ENCODE measurements around the gene HCN2.

The HCN2 gene

DNA sequence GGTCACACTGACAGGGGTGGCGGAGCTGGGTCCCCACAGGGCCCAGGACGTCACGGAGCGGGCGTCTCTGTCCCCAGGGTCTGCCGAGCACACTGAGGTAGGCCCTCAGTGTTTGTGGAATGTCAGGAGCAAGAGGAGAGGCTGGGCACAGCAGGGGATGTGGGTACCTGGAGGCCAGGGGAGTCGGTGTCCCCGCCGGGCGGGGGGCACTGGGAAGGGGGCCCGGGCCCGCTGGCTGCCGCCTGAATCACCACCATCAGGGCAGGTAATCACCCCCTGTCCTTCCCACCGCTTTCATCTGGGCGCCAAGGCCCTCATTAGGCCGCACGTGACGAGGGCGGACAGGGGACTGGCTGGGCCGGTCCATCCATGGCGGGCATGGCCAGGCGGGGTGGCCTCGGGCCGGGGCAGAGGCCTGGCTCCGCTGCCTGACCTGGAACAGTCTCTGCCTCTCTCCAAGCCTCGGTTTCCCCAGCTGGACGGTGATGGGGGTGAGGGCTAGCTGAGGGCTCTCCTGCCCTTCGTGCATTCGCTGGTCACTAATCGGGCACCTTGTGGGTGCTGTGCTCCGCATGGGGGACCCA lies 51.0 kb downstream of the HCN2 start:
- Histone ChIP-seq H3K4me3 (ENCODE audit: low read length in 2 of 2) (no peak overlapping the region), H3K9me3 (ENCODE audit: control insufficient read depth in 2 of 2, low read length in 2 of 2) (no peaks in the 10 kb centered on the region), H3K27ac (ENCODE audit: low read depth in 2 of 2, low read length in 2 of 2) (no peak overlapping the region), H3K4me1 (ENCODE audit: control insufficient read depth in 2 of 2, insufficient read depth in 2 of 2, low read length in 2 of 2) (peaks cover 5 to 6% of the 10 kb centered on the region in 2 donors), H3K36me3 (ENCODE audit: control insufficient read depth in 2 of 2, insufficient read depth in 2 of 2, low read length in 2 of 2) (no peaks in the 10 kb centered on the region), H3K9ac (ENCODE audit: low read depth in 1 of 2, low read length in 2 of 2) (no peak overlapping the region), H3K27me3 (ENCODE audit: control insufficient read depth in 2 of 2, insufficient read depth in 2 of 2, low read length in 2 of 2) (no peaks in the 10 kb centered on the region)

DNA sequence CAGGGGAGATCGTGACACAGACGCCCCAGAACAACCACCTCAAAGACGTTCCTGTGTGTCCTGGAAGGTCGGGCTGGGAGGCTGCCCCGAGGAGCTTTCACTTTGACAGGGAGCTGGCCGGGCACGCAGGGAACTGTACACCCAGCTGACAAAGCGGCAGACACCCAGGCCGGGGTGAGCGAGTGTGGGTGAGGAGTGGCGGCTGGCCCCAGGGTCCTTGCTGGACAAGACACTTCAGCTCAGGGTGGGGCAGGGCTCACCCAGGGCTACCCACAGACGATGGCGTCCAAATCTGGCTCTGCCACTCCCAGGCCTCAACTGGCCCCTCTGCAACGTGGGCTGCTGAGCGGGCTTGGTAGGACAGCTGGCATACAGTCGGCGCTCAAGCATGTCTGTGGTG lies 52.0 kb downstream of the HCN2 start:
- H3K36me3 ChIP-seq (ENCODE audit: control insufficient read depth in 2 of 2, insufficient read depth in 2 of 2, low read length in 2 of 2), result peaks cover 3 to 5% of the 10 kb centered on the region in 2 donors
- no peak overlapping the region for H3K27ac ChIP-seq (ENCODE audit: low read depth in 2 of 2, low read length in 2 of 2)
- no peaks in the 10 kb centered on the region for H3K9me3 ChIP-seq (ENCODE audit: control insufficient read depth in 2 of 2, low read length in 2 of 2)
- no peak overlapping the region for H3K4me3 ChIP-seq (ENCODE audit: low read length in 2 of 2)
- peaks cover 5 to 6% of the 10 kb centered on the region in 2 donors for H3K4me1 ChIP-seq (ENCODE audit: control insufficient read depth in 2 of 2, insufficient read depth in 2 of 2, low read length in 2 of 2)
- H3K27me3 ChIP-seq (ENCODE audit: control insufficient read depth in 2 of 2, insufficient read depth in 2 of 2, low read length in 2 of 2), result no peaks in the 10 kb centered on the region
- H3K9ac ChIP-seq (ENCODE audit: low read depth in 1 of 2, low read length in 2 of 2), result no peak overlapping the region

DNA sequence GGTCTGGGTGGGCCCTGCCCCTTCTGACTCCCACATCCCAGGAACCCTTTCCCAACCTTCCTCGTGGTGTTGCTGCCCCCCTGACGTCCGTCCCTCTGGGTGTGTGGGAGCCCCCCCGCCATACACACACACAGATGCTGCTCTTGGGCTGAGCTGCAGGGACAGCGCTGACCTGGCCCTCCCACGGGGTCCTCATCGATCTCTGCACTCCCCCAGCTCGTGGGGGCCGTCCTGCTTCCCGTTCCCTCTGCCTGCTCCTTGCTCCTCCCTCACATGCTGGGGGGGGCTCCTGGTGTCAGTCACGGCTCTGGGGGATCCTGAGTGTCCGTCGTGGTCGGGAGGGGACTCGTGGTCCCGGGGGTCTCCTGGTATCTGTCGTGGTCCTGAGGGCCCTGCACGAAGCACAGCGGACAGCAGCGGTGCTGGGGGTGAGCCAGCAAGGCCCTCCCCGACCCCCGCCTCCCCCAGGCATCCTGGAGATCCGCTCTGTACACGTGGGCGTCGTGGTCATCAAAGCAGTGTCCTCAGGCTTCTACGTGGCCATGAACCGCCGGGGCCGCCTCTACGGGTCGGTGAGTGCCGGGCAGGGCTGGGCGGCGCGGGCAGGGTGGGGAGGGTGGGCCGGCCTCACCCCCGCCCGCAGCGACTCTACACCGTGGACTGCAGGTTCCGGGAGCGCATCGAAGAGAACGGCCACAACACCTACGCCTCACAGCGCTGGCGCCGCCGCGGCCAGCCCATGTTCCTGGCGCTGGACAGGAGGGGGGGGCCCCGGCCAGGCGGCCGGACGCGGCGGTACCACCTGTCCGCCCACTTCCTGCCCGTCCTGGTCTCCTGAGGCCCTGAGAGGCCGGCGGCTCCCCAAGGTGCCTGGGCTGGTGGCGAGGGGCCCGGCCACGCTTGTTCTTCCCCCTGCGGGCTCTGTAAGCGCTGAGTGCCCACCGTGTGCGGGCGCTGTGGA lies 53.4 kb downstream of the HCN2 start:
- no peak overlapping the region for H3K27ac ChIP-seq (ENCODE audit: low read depth in 2 of 2, low read length in 2 of 2)
- peaks cover 5 to 6% of the 10 kb centered on the region in 2 donors for H3K4me1 ChIP-seq (ENCODE audit: control insufficient read depth in 2 of 2, insufficient read depth in 2 of 2, low read length in 2 of 2)
- peaks cover 6 to 9% of the 10 kb centered on the region in 2 donors for H3K36me3 ChIP-seq (ENCODE audit: control insufficient read depth in 2 of 2, insufficient read depth in 2 of 2, low read length in 2 of 2)
- H3K27me3 ChIP-seq (ENCODE audit: control insufficient read depth in 2 of 2, insufficient read depth in 2 of 2, low read length in 2 of 2), result no peaks in the 10 kb centered on the region
- no peak overlapping the region for H3K4me3 ChIP-seq (ENCODE audit: low read length in 2 of 2)
- no peaks in the 10 kb centered on the region for H3K9me3 ChIP-seq (ENCODE audit: control insufficient read depth in 2 of 2, low read length in 2 of 2)
- no peak overlapping the region for H3K9ac ChIP-seq (ENCODE audit: low read depth in 1 of 2, low read length in 2 of 2)

DNA sequence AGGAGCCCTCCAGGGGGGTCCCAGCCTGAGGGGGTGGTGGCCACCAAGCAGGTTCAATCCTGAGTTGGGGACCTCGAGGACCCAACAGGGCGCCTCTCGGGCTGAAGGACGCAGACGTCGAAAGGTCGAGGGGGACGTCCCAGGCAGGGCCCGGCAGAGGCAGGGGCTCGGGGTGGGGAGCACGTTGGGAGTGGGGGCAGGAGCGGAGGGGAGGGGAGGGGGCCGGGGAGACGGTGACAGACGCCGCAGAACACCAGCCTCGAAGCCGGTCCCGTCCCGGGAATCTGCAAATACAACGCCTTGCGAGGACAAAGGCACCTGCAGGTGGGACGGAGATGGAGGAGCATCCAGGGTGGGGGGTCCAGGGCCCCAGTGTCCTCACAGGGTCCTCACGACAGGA lies 54.1 kb downstream of the HCN2 start:
- Histone ChIP-seq H3K27ac (ENCODE audit: low read depth in 2 of 2, low read length in 2 of 2) (no peak overlapping the region), H3K4me3 (ENCODE audit: low read length in 2 of 2) (no peak overlapping the region), H3K4me1 (ENCODE audit: control insufficient read depth in 2 of 2, insufficient read depth in 2 of 2, low read length in 2 of 2) (peaks cover 5 to 6% of the 10 kb centered on the region in 2 donors), H3K27me3 (ENCODE audit: control insufficient read depth in 2 of 2, insufficient read depth in 2 of 2, low read length in 2 of 2) (no peaks in the 10 kb centered on the region), H3K9ac (ENCODE audit: low read depth in 1 of 2, low read length in 2 of 2) (no peak overlapping the region), H3K9me3 (ENCODE audit: control insufficient read depth in 2 of 2, low read length in 2 of 2) (no peaks in the 10 kb centered on the region), H3K36me3 (ENCODE audit: control insufficient read depth in 2 of 2, insufficient read depth in 2 of 2, low read length in 2 of 2) (peaks cover 11 to 14% of the 10 kb centered on the region in 2 donors)

DNA sequence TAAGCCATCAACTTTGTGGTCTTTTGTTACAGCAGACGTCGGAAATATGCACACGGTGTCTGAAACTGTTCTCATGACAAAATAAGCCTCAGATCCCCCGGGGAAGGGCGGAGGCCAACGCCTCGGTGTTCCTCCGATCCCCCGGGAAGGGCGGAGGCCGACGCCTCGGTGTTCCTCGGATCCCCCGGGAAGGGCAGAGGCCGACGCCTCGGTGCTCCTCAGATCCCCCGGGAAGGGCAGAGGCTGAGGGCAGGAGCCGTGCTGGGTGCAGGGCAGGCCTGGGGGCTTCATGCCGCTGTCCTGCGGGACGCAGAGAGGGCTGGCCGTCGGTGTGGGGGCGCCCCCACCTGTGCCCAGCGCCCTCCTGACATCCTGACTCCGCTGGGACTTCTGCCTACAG lies 54.7 kb downstream of the HCN2 start:
- Histone ChIP-seq H3K4me3 (ENCODE audit: low read length in 2 of 2) (no peak overlapping the region), H3K27ac (ENCODE audit: low read depth in 2 of 2, low read length in 2 of 2) (no peak overlapping the region), H3K27me3 (ENCODE audit: control insufficient read depth in 2 of 2, insufficient read depth in 2 of 2, low read length in 2 of 2) (no peaks in the 10 kb centered on the region), H3K36me3 (ENCODE audit: control insufficient read depth in 2 of 2, insufficient read depth in 2 of 2, low read length in 2 of 2) (peaks cover 16% of the 10 kb centered on the region in 2 donors), H3K9ac (ENCODE audit: low read depth in 1 of 2, low read length in 2 of 2) (no peak overlapping the region), H3K4me1 (ENCODE audit: control insufficient read depth in 2 of 2, insufficient read depth in 2 of 2, low read length in 2 of 2) (peaks cover under 1% of the 10 kb centered on the region in 2 donors), H3K9me3 (ENCODE audit: control insufficient read depth in 2 of 2, low read length in 2 of 2) (no peaks in the 10 kb centered on the region)

DNA sequence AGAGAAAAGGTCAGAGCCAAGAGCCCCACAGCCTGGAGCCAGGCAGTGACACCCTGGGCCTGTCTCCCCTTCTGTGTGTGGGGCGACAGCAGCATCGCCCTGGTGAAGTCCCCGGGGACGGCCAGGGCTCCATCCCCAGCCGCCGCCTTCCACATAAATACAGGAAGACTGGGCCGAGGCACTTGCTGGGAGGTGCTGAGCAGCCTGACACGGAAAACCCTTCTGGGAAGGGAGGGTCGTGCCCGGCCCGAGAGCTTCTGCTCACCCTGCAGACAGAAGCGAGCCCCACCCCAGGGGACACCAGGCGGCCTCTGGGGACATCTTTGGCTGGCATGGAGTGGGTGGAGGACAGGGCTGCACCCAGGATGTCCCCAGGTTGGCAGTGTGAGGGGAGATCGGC lies 55.1 kb downstream of the HCN2 start:
- no peak overlapping the region for H3K4me3 ChIP-seq (ENCODE audit: low read length in 2 of 2)
- no peak overlapping the region for H3K27ac ChIP-seq (ENCODE audit: low read depth in 2 of 2, low read length in 2 of 2)
- no peaks in the 10 kb centered on the region for H3K9me3 ChIP-seq (ENCODE audit: control insufficient read depth in 2 of 2, low read length in 2 of 2)
- no peaks in the 10 kb centered on the region for H3K4me1 ChIP-seq (ENCODE audit: control insufficient read depth in 2 of 2, insufficient read depth in 2 of 2, low read length in 2 of 2)
- H3K36me3 ChIP-seq (ENCODE audit: control insufficient read depth in 2 of 2, insufficient read depth in 2 of 2, low read length in 2 of 2), result peaks cover 16 to 19% of the 10 kb centered on the region in 2 donors
- no peak overlapping the region for H3K9ac ChIP-seq (ENCODE audit: low read depth in 1 of 2, low read length in 2 of 2)
- H3K27me3 ChIP-seq (ENCODE audit: control insufficient read depth in 2 of 2, insufficient read depth in 2 of 2, low read length in 2 of 2), result no peaks in the 10 kb centered on the region

DNA sequence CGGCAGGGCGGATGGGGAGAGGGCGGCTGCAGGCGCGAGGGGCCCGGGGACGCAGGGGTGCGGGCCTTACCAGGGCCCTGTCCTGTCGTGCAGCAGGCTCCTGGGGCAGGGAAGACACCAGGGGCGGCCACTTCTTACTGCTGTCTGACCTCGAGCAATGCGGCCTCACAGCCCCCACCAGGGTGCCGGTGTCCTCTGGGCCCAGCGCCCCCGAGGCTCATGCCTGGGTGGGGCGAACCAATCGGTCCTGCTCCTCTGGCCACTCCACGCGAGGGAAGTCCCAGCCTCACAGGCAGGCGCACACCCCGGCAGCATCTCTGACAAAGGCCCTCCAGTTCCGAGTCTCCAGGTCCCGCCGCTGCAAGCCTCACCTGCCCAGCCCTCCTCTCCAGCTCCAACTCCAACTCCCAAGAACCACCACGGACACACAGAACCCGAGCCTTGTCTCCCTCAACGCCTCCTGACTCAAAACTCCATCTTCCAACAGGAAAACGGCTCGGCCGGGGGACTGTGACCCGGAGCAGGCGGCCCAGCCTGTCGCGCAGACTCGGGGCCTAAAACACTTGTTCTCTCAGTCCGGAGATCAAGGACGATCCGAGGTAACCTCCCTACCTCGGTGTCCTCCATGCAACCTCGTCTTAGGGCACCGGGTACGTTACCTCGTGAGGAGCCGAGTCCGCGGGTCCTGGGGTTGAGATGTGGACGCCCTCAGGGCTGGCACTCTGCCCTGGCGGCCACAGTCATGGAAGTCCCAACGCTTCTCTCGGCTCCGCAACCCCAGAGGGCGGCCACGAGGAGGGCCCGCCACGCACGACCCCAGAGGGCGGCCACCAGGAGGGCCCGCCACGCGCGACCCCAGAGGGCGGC lies 56.5 kb downstream of the HCN2 start:
- H3K36me3 ChIP-seq (ENCODE audit: control insufficient read depth in 2 of 2, insufficient read depth in 2 of 2, low read length in 2 of 2), result peaks cover 19 to 20% of the 10 kb centered on the region in 2 donors

DNA sequence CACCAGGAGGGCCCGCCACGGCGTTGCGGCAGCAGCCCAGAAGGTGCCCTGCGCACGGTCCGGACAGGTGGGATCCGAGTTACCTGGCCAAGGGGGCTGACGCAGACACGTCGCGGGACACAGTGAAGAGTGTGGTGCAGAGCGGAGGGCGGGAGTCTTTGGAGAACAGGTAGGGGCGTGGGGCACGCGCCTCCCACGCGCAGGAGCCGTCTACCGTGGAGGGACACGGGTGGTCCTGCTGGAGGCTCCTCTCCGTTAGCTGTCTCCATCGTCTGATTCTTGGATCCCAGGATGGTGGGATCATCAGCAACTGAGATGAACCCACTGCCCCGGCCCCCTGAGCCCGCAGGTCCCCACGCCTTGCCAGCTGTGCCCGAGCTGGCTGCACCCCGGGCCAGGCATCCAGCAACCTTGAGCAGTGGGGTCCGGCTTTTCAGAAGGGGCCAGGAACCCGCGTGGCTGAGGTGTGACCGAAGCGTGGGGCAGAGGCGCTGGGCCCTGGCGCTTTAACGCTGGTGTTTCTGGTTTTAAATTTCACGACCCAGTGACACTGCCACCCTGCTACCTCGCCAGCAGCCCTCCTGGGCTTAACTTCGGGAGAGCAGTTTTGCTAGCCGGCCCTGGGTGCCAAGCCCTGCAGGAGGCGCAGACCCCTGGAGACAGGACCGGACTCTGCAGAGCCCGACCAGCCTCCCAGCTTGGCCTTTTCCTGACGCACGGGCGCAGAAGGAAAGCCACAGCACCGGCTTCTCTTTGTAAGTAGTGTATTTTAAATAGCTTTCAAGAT lies 57.3 kb downstream of the HCN2 start:
- H3K4me1 ChIP-seq (ENCODE audit: control insufficient read depth in 2 of 2, insufficient read depth in 2 of 2, low read length in 2 of 2), result no peaks in the 10 kb centered on the region
- H3K27me3 ChIP-seq (ENCODE audit: control insufficient read depth in 2 of 2, insufficient read depth in 2 of 2, low read length in 2 of 2), result no peaks in the 10 kb centered on the region
- H3K9me3 ChIP-seq (ENCODE audit: control insufficient read depth in 2 of 2, low read length in 2 of 2), result no peaks in the 10 kb centered on the region

More for the DNA sequence above, 56.5 kb downstream of the HCN2 start:
- Histone ChIP-seq H3K9me3 (ENCODE audit: control insufficient read depth in 2 of 2, low read length in 2 of 2) (no peaks in the 10 kb centered on the region), H3K27me3 (ENCODE audit: control insufficient read depth in 2 of 2, insufficient read depth in 2 of 2, low read length in 2 of 2) (no peaks in the 10 kb centered on the region), H3K27ac (ENCODE audit: low read depth in 2 of 2, low read length in 2 of 2) (no peak overlapping the region), H3K4me1 (ENCODE audit: control insufficient read depth in 2 of 2, insufficient read depth in 2 of 2, low read length in 2 of 2) (no peaks in the 10 kb centered on the region), H3K9ac (ENCODE audit: low read depth in 1 of 2, low read length in 2 of 2) (no peak overlapping the region), H3K4me3 (ENCODE audit: low read length in 2 of 2) (no peak overlapping the region)

DNA sequence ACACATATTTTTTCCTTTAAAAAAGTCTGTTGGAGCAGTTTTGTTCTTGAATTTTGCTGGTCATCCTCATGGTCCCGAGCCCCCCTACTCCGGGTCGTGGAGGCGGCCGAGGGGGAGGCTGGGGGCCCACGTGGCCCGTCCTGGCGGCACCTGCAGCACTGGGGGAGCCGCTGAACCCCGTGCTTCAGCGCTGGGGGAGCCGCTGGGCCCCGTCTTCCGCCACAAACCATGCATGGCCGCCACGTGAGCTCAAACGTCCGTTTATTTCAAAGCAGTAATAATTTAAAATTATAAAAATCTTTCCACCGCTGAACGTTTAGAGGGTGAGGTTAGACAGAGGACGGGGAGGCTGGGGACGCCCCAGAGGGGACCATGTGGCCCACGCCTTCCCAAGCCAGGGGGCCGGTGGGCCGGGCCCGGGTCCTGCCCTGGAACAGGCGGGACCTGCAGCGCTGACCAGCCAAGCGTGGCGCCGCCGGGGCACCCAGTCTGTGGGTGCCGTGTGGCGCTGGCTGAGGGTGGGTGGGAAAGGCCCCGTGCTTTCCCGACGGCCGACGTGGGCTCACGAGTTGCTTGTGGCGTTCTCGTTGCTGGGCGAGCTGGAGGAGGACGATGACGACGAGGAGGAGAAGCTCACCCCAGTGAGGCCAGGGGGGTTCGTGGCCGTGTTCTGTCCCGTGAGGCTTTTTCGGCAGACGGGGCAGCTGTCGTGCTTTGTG lies 58.0 kb downstream of the HCN2 start:
- peaks cover 28 to 30% of the 10 kb centered on the region in 2 donors for H3K36me3 ChIP-seq (ENCODE audit: control insufficient read depth in 2 of 2, insufficient read depth in 2 of 2, low read length in 2 of 2)
- no peak overlapping the region for H3K4me3 ChIP-seq (ENCODE audit: low read length in 2 of 2)
- no peak overlapping the region for H3K27ac ChIP-seq (ENCODE audit: low read depth in 2 of 2, low read length in 2 of 2)
- no peaks in the 10 kb centered on the region for H3K27me3 ChIP-seq (ENCODE audit: control insufficient read depth in 2 of 2, insufficient read depth in 2 of 2, low read length in 2 of 2)
- no peaks in the 10 kb centered on the region for H3K9me3 ChIP-seq (ENCODE audit: control insufficient read depth in 2 of 2, low read length in 2 of 2)
- H3K4me1 ChIP-seq (ENCODE audit: control insufficient read depth in 2 of 2, insufficient read depth in 2 of 2, low read length in 2 of 2), result no peaks in the 10 kb centered on the region
- no peak overlapping the region for H3K9ac ChIP-seq (ENCODE audit: low read depth in 1 of 2, low read length in 2 of 2)

More for the DNA sequence above, 57.3 kb downstream of the HCN2 start:
- Histone ChIP-seq H3K9ac (ENCODE audit: low read depth in 1 of 2, low read length in 2 of 2) (no peak overlapping the region), H3K36me3 (ENCODE audit: control insufficient read depth in 2 of 2, insufficient read depth in 2 of 2, low read length in 2 of 2) (peaks cover 24 to 25% of the 10 kb centered on the region in 2 donors), H3K4me3 (ENCODE audit: low read length in 2 of 2) (no peak overlapping the region), H3K27ac (ENCODE audit: low read depth in 2 of 2, low read length in 2 of 2) (no peak overlapping the region)
